AG20443 (cell line): ENCODE results near the gene FASN.
"Not testable (repeated sequence)": the region's sequence is repeated elsewhere in the genome, so short reads cannot be mapped to it uniquely, and the experiment has no call there.

Experiments used
- DNase-seq: peaks from one replicate; pipeline ENCODE4 v3.0.0; 2012; ENCODE audit warnings: low spot score, mixed read lengths

Gene FASN

DNA sequence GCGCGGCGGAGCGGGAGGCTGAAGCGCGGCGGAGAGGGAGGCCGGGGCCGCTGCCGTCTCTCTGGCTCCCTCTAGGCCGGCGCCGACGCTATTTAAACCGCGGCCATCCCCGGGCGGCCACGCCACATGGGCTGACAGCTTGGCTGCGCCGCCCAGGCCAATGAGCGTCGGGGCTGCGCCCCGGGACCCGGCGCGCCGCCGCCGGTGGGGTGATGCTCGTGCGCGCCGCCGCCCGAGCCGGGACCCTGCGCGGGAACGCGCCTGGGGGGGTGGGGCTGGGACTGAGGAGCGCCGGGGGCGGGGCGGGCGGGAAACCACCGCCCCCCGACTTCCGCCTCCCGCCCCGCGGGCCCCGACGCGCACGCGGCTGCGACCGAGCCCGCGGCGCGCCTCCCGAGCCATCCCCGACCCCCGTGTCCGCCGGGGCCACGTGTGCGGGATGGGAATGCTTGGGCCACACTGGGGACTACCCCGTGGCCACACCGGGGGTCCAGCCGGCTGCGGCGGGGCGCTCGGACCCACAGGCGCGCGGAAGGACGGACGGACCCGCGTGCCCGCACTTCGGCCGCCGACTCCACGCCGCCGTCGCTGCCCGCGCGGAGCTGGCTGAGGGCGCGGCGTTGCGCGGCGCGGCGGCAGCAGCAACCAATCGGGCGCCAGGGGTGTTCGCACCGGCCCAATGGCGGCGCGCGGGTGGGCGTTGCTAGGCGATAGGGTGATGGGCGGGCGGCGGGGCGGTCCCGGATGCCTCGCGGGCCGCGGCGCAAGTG lies at the start of gene FASN:
TSS of gene FASN (minus strand) at position 68 of the 770 bp plus-strand sequence. CDS start 1,791 bp downstream, outside the sequence.
- peak; percentile 100 for DNase-seq

DNA sequence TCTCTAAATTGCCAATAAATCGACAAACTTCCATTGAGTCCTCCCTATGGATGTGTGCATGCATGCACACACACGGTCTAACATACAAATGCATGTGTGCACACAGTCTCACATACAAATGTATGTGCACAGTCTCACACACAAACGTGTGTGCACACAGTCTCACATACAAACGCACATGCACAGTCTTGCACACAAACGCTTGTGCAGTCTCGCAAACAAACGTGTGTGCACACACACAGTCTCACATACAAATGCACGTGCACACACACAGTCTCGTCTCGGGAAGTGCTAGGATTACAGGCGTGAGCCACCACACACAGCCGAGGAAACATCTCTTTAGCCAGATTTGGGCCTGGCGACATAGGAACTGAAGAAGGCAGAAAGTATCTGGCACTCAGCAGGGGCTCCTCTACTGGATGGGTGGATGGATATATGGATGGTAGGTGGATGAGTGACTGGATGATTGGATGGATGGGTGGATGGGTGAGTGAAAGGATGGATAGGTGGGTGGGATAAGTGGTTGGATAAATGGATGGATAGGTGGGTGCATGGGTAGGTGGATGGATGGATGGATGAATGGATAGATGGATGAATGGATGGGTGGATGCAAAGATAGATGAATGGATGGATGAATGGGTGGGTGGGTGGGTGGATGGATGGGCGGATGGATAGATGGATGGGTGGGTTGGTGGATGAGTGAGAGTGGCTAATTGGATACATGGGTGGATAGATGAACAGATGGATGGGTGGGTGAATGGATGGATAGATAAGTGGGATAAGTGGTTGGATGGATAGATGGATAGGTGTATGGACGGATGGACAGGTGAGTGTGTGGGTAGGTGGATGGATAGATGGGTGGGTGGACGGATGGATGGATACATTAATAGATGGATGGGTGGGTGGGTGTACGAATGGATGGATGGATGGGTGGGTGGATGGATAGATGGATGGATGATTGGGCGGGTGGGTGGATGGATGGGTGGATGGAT lies 48.9 kb upstream of the FASN start:
- DNase-seq: no peak

DNA sequence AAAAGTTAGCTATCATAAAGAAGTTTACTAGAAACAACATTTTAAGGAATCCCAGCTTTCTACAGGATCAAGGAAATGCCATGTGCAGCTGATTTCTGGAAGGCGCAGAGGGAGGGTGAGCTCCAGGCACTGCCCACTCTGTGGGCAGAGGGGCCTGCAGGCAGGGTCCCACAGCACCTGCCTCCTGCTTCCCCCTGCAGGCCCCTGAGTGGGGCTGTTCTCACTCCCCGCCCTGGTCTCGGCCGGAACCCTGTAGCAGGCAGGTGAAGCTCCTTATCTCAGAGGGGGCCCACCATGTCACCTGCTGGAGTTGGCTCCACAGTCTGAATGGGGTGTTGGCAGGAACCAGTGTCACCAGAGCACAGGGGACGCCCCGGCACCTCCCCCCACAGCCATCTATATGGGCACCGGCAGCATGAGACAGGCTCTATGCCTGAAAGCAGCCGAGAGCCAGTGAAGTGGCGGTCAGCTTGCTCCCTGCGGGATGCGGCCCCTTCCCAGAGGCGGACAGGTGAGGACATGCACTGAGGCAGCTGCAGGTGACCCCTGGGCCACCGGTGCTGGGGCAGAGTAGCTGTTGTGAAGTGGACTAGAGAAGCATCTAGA lies 47.6 kb upstream of the FASN start:
- DNase-seq: no peak

DNA sequence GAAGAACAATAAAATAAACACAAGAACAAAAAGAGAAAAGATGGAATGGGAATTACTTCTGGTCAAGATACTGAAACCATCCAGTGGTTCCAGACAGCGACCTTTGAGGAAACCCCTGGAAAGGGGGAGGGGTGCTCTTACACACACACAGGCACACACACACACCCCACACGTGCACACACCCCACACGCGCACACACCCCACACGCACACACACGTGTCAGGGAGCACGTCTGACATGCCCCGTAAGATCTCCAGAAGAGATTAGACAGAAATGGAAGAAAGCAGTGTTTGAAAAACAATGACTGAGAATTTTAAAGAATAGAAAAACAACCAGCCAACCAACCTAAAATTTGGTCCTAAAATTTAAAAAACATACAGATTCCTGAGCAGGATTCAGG lies 45.3 kb upstream of the FASN start:
- DNase-seq: no peak

DNA sequence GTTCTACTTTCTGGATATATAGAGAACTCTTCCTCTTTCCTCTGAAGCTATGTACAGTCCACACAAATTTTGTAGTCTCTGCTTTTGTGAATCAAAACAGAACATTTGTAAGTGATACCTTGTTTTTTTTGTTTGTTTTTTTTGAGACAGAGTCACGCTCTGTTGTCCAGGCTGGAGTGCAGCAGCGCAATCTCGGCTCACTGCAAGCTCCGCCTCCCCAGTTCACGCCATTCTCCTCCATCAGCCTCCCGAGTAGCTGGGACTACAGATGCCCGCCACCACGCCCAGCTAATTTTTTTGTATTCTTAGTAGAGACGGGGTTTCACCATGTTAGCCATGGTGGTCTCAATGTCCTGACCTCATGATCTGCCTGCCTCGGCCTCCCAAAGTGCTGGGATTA lies 41.9 kb upstream of the FASN start:
- not testable (repeated sequence) for DNase-seq

DNA sequence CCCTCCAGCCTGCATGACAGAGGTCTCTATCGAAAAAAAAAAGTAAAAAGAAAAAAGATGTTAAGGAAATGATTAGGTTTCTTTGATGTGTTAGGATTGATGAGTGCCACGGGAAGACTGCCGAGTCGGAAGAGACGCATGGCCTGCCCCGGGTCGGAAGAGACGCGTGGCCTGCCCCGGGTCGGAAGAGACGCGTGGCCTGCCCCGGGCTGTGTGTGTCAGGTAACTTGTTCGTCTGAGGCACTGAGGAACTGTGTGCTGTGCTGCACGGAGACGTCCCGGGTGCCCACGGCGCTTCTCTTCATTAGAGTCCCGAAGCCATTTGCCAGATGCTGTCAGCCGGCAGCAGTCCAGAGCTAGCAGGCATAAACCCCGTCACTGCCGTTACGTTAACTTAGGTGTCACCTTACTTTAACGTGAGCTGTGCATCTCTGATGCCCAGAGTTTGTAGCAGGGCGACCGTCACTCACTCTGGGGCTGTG lies 40.5 kb upstream of the FASN start:
- no peak for DNase-seq

DNA sequence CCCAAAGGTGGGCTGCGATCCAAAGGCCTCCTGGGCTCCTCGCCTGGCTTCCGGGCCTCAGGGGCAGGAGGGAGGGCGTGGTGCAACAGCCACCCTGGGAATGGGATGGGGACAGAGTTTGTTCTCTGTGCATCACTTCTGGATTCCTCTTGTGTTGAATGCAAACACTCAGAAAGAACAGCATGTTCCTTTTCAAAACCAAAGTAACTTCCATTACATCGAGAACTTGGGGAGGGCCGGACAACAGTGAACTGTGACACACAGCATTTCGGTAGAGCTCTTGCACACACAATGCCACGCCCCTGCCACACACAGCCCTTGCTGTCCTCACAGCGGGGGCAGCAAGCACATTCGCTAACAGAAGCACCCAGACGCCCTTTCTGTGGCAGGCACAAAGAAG lies 36.1 kb upstream of the FASN start:
- no peak for DNase-seq

DNA sequence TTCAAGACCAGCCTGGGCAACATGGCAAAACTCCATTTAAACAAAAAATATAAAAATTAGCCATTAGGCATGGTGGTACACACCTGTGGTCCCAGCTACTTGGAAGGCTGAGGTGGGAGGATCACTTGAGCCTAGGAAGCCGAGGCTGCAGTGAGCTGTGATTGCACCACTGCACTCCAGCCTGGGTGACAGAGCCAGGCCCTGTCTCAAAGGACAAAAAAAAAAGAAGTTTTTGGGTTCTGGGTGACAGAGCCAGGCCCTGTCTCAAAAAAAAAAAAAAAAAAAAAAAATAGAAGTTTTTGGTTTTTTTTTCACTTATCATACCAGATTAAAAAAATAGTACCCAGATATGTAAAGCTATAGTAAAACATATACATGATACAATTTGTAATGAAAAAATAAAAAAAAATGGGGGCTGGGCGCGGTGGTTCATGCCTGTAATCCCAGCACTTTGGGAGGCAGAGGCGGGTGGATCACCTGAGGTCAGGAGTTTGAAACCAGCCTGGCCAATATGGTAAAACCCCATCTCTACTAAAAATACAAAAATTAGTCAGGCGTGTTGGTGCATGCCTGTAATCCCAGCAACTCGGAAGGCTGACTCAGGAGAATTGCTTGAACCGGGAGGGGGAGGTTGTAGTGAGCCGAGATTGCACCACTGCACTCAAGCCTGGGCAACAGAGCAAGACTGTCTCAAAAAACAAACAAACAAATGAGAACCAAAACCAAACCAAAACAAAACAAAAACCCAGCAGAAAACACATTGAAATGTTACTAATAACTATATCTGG lies 35.3 kb upstream of the FASN start:
- not testable (repeated sequence) for DNase-seq

DNA sequence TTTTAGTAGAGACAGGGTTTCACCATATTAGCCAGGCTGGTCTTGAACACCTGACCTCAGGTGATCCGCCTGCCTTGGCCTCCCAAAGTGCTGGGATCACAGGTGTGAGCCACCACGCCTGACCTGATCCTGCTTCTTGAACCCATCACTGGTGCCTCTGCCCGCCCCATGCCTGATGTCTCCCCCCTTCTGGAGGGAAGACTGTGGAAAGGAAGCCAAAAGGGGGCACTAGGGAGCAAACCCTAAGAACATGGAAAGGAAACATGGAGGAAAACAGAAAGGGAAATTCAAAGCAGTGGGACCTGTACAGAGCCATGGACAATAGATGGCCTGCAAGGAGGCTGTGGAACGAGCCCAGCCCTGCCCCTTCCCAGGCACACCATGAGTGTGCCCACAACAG lies 31.1 kb upstream of the FASN start:
- DNase-seq: no peak

DNA sequence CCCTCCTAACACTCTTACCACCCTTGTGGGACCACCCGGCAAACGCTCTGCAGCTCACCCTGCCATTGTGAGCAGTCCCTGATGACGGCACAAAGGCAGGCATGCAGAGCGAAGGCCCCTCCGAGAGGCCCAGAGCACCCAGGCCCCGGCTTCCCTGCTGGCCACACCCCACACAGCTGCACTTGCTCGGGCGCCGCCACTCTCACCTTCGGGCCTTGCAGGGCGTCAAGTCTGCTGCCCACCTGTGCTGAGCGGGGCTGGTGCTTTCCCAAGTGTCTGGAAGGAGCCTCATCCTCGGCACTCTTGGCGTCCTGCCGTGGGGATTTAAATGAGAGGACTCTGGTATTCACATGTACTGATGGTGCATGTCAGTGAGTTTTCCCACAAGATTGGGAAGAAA lies 30.3 kb upstream of the FASN start:
- no peak for DNase-seq

DNA sequence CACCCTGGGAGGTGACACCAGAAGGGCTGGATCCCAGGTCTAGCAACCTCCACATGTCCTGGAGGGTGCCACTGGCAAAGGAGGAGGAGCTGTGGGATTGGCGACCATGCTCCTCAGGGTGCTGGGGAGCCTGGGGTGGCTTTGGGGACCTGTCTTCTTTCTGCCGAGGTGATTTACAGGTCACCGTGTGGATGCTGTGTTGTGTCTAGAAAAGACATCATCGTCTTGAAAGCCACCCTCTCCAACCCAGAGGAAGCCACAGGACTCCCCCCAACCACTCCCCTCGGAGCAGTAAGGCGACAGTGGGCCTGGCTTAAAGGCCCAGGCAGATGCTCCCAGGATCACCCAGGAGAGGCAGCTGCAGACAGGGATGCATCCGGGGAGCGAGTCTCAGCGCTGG lies 29.7 kb upstream of the FASN start:
- DNase-seq: no peak

DNA sequence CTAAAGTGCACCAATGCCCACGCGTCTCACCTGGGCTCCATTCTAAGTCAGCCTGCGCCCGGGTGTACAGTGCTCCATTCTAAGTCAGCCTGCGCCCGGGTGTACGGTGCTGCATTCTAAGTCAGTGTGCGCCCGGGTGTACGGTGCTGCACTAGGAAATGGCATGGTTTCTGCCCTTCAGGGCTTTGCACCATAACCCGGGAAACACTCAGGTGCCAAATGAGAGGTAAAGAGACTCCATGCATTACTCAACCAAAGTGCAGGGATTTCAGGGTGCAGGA lies 29.2 kb upstream of the FASN start:
- no peak for DNase-seq

DNA sequence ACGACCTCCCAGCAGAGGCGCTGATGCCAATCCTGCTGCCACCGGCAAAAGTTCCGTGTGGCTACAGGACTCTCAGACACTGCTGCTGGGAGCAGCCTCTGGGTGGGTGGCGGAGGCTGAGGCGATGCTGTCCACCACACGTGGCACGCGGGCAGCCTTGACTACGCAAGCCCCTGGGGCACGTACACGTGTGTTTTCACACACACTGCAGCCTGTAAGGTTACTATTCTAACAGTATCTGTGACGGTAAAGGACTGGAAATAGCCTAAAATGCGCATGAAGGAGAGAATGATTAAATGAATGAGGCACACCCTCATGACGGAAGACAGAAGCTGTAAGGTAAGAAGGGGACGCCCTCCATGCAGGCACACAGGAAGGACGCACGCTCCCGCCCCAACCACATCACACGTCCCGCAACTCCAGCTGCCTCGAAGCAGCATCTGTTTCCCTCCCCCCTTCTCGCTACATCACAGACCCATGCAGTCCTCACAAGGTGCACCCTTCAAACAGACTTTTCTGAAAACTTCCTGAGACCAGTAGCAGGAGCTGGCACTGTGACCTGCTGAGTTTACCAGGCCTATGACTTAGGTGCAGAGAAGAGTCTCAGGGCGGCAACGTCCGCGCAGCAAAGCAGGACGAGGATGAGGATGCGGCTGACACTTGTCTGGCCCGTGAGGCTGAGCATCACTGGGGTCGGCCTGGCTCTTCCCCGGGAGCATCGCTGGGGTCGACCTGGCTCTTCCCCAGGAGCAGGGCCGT lies 28.7 kb upstream of the FASN start:
- no peak for DNase-seq

DNA sequence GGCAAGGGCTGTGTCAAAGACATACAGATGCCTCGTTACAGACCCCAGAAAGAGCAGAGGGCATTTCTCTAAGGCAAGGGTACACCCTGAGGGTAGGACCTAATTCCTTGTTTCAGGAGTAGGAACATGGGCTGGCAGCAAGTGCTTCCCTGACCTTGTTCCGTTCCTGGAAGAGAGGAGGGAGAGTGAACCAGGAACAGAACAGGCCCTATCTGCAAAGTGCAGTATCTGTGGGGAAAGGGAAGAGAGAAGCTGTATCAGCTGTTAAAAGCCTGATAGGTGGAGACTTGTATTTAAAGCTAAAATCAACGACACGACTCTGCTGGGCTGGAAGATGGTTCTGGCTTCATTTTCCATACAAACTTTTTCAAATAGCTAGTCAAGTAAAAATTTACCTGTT lies 26.1 kb upstream of the FASN start:
- no peak for DNase-seq

DNA sequence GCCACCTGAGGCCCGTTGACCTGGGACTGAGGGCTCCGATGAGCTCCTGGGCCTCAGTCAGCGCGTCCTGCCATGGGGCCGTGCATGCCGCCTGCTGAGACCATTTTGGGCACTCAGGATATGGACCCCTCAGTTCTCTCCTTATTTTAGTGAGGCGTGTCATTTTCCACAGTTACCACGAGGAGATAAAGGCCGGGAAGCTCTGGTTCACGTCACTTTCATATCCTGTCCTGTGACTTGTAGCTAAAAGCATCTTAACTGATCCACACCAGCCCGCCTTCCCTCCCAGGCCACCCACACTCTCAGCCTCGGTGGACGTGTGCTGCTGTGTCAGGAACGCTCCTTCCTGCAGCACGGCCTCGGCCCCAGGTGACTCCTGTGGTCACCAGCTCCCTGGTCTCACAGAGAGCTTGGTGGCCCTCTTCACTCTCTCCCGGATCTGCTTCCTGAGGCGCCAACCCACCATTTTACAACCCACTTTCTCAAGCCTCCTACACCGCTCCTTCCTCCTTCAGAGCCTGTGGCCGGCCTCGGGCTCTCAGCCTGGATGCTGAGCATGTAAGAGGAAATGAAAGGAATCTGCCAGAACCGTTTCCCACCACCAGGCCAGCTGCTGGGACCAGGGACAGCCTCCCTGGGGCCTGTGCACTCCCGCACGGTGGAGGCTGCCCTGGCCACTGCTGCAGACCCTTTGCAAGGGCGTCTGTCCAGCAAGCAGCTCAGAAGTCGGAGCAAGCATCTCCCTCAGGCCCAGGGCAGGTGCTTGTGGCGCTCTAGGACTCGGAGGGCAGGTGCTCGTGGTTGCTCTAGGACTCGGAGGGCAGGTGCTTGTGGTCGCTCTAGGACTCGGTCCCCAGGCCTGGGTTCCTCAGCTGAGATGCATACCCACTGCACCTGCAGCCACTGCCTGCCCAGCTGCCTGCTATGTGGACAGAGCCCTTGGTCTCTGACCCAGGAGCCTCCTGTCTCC lies 23.9 kb upstream of the FASN start:
- no peak for DNase-seq

DNA sequence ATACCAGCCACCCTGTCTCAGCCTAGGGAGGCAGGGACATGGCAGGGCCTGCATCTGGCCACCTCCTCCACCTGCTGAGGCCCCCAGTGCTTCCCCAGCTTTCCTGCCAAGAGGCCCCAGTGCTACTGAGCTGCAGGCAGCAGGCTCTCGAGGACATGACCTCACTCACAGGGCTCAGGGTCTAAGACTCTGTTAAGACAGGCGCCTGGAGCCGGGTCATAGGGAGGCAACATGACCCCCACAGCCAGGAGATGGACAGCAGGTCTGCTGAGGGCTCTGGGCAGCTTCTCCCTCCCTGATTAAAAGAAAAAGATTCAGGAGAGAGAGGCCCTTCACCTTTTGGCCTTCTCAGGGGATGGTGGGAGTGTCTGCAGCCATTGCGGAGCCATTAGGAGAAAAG lies 23.2 kb upstream of the FASN start:
- DNase-seq: no peak

DNA sequence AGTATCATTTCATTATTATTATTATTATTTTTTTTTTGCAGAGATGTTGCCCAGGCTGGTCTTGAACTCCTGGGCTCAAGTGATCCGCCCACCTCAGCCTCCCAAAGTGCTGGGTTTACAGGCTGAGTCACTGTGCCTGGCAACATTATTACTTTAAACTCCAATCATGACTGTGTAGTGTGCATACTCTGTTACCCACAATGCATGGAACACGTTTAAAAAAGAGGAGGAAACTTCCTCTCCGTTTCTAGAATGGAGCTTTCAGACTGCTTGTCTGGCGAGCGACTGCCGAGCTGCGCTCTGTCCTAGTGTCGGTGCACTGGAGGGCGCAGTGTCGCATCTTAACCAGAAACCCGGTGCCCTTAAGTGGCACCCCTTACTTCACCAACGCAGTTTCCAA lies 22.1 kb upstream of the FASN start:
- no peak for DNase-seq

DNA sequence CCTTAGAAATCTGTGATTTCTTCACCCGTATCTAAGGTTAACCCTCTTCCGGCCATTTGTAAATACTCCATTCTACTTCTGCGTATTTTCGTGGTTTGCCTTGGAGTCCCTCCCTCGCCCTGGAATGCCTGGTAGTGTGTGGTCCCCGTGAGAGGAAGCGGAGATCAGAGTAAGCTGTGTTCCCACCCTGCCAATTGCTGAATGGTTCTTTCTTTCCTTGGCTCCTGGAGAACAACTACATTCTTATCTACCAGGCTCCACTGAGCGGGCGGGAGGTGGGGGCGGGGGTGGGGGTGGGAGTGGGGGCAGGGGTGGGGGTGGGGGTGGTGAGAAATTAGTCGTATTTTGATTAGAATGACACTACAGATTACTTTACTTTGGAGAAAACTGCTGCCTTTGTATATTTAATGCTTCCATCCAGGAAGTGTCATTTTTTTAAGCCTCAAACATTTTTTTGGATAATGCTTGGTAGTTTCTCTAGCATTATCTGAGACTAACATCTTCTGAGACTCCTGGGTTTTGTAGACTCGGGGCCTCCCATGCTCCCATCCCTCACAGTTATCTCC lies 20.9 kb upstream of the FASN start:
- DNase-seq: no peak

DNA sequence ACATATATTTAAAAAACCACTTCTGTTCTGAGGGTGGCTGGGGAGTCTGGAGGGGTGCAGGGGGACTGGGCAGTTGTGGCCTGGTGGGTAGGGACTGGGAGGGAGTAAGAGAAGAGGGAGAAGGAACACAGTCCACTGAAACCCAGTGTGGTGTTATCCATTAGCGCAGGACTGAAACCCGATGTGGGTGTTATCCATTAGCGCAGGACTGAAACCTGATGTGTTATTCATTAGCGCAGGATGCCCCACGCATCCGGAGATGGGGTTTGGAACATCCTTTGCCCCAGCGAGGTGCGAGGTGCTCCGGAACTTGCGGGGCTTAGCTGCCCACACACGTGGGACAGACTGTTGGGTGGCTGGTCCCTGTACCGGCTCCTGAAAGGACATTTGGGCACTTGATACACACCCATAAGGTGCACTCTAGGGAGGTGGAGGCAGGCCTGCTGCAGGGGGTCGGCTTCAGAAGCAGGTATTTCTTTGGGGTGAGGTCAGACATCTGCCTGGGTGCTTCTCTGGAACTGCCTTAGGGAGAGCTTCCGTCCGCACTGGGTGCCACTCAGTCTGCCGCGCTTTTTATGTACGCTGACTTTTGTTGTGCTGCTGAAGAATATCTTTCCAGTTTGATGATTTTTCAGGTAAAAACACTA lies 20.3 kb upstream of the FASN start:
- DNase-seq: no peak
